ENCODE measurements around the gene ABHD16A. TPM values are rescaled to one million over a fixed set of nuclear protein-coding genes. Genes with fewer than 3 reads are reported as not detected.

ABHD16A gene
- total and polyA plus RNA-seq, 2 of the 13 experiments (the other 11 are each of a cell fraction or from before 2014, with no cell fraction given), result 43.5 to 45.4 TPM

DNA sequence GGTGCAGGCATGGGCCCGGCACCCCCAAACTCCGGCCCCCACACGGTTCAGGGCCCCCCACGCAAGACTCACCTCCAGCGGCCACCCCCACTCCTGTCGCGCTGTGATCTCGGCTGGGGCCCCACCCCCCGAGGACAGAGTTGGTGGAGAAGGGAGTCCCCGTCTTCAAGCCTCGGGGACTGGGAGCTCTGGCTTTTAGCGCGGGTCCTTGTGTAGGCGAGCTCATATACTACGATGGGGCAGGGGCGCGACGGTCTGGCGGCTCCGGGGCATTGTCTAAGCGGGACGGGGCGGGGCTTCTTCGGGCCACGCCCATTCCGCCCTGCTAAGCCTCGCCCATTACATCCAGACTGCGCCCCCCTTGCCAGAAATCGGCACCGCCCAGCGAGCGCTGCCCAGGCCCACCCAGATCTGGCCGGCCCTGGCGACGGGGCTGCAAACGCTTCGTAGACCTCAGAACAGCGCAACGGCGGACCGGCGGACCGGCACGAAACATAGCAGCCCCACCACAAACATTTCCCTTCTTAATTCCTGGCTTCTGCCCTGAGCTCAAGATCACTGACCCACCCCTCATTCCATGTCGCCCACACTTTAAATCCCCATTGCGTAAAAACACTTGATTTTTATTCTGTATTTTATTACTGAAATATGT is 27.0 kb upstream of the ABHD16A start (continued):
- TF ChIP-seq, protein P1, sequence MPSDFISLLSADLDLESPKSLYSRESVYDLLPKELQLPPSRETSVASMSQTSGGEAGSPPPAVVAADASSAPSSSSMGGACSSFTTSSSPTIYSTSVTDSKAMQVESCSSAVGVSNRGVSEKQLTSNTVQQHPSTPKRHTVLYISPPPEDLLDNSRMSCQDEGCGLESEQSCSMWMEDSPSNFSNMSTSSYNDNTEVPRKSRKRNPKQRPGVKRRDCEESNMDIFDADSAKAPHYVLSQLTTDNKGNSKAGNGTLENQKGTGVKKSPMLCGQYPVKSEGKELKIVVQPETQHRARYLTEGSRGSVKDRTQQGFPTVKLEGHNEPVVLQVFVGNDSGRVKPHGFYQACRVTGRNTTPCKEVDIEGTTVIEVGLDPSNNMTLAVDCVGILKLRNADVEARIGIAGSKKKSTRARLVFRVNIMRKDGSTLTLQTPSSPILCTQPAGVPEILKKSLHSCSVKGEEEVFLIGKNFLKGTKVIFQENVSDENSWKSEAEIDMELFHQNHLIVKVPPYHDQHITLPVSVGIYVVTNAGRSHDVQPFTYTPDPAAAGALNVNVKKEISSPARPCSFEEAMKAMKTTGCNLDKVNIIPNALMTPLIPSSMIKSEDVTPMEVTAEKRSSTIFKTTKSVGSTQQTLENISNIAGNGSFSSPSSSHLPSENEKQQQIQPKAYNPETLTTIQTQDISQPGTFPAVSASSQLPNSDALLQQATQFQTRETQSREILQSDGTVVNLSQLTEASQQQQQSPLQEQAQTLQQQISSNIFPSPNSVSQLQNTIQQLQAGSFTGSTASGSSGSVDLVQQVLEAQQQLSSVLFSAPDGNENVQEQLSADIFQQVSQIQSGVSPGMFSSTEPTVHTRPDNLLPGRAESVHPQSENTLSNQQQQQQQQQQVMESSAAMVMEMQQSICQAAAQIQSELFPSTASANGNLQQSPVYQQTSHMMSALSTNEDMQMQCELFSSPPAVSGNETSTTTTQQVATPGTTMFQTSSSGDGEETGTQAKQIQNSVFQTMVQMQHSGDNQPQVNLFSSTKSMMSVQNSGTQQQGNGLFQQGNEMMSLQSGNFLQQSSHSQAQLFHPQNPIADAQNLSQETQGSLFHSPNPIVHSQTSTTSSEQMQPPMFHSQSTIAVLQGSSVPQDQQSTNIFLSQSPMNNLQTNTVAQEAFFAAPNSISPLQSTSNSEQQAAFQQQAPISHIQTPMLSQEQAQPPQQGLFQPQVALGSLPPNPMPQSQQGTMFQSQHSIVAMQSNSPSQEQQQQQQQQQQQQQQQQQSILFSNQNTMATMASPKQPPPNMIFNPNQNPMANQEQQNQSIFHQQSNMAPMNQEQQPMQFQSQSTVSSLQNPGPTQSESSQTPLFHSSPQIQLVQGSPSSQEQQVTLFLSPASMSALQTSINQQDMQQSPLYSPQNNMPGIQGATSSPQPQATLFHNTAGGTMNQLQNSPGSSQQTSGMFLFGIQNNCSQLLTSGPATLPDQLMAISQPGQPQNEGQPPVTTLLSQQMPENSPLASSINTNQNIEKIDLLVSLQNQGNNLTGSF (CRISPR knock-in tag; IDR thresholded peaks at IDR 0.05), result no peak
- TF ChIP-seq, protein P2, sequence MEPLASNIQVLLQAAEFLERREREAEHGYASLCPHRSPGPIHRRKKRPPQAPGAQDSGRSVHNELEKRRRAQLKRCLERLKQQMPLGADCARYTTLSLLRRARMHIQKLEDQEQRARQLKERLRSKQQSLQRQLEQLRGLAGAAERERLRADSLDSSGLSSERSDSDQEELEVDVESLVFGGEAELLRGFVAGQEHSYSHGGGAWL (CRISPR knock-in tag; IDR thresholded peaks at IDR 0.05), result no peak
- TF ChIP-seq U2AF1 (optimal IDR thresholded peaks at IDR 0.05; ENCODE audit: low read depth, low read length) (peak; percentile 91), ZNF432 (CRISPR knock-in tag; IDR thresholded peaks at IDR 0.05; ENCODE audit: borderline replicate concordance) (no peak), ZNF841 (CRISPR knock-in tag; IDR thresholded peaks at IDR 0.05; ENCODE audit: borderline replicate concordance) (no peak), ZNF775 (CRISPR knock-in tag; IDR thresholded peaks at IDR 0.05; ENCODE audit: borderline replicate concordance) (no peak), ZNF749 (CRISPR knock-in tag; IDR thresholded peaks at IDR 0.05; ENCODE audit: borderline replicate concordance) (no peak), HES4 (CRISPR knock-in tag; IDR thresholded peaks at IDR 0.05; ENCODE audit: borderline replicate concordance) (no peak), ZNF446 (CRISPR knock-in tag; IDR thresholded peaks at IDR 0.05) (0 out of 2 replicates have a peak, but pooled peaks have one; percentile 74), ZNF891 (CRISPR knock-in tag; IDR thresholded peaks at IDR 0.05) (no peak), TRIM24 (CRISPR knock-in tag; IDR thresholded peaks at IDR 0.05) (no peak), ZNF44 (CRISPR knock-in tag; IDR thresholded peaks at IDR 0.05) (no peak), SIN3B (IDR thresholded peaks at IDR 0.05; ENCODE audit: low read length) (no peak), SMARCC2 (IDR thresholded peaks at IDR 0.05) (no peak), SIN3A (IDR thresholded peaks at IDR 0.05; ENCODE audit: borderline replicate concordance, low read depth, low read length) (no peak), NFYB (CRISPR knock-in tag; IDR thresholded peaks at IDR 0.05) (no peak)
- TF ChIP-seq, protein P3, sequence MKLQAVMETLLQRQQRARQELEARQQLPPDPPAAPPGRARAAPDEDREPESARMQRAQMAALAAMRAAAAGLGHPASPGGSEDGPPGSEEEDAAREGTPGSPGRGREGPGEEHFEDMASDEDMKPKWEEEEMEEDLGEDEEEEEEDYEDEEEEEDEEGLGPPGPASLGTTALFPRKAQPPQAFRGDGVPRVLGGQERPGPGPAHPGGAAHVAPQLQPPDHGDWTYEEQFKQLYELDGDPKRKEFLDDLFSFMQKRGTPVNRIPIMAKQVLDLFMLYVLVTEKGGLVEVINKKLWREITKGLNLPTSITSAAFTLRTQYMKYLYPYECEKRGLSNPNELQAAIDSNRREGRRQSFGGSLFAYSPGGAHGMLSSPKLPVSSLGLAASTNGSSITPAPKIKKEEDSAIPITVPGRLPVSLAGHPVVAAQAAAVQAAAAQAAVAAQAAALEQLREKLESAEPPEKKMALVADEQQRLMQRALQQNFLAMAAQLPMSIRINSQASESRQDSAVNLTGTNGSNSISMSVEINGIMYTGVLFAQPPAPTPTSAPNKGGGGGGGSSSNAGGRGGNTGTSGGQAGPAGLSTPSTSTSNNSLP (IDR thresholded peaks at IDR 0.05; ENCODE audit: low read depth, low read length), result no peak
- TF ChIP-seq, protein P4, sequence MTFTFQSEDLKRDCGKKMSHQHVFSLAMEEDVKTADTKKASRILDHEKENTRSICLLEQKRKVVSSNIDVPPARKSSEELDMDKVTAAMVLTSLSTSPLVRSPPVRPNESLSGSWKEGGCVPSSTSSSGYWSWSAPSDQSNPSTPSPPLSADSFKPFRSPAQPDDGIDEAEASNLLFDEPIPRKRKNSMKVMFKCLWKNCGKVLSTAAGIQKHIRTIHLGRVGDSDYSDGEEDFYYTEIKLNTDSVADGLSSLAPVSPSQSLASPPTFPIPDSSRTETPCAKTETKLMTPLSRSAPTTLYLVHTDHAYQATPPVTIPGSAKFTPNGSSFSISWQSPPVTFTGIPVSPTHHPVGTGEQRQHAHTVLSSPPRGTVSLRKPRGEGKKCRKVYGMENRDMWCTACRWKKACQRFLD (CRISPR knock-in tag; IDR thresholded peaks at IDR 0.05; ENCODE audit: borderline replicate concordance), result 0 out of 2 replicates have a peak, but pooled peaks have one; percentile 64
- TF ChIP-seq, protein P5, sequence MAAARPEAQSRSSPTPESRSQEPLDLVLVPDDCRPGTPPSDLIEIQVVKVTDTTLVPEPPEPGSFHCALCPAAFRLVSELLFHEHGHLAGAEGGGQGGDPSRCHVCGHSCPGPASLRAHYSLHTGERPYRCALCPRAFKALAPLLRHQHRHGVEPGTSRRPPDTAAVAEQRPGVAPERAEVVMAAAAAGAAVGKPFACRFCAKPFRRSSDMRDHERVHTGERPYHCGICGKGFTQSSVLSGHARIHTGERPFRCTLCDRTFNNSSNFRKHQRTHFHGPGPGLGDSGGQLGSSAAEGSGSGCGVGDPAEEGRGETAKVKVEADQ (CRISPR knock-in tag; IDR thresholded peaks at IDR 0.05; ENCODE audit: borderline replicate concordance), result peak; percentile 82
